Activated CD4-positive, alpha-beta T cell treated with anti-CD3 and anti-CD28 coated beads, Interleukin-2, amount 10 ng/mL, durations not matched to agents 7 days and 5 days (primary cell): ENCODE results near the gene CLASRP. TPM values are rescaled to one million over a fixed set of nuclear protein-coding genes. Genes with fewer than 3 reads are reported as not detected.
A peak's percentile ranks its signal among the peaks of the same experiment; 100 is the strongest.

ENCODE experiments used
- CTCF ChIA-PET: fragments of 350-600 bp; sonication (Branson Sonifier 250); formaldehyde crosslinking; loops from one replicate; lab custom pipeline; 2021; ENCODE audit warnings: antibody characterized with exemption; lab: Charles Lee
- POLR2A ChIA-PET: fragments of 350-600 bp; sonication (Branson Sonifier 250); formaldehyde crosslinking; loops from one replicate; lab custom pipeline; 2021; ENCODE audit warnings: antibody characterized with exemption; lab: Charles Lee
- DNase-seq: peaks from one replicate; pipeline ENCODE4 v3.0.0-alpha.2; 2020
- H3K27ac Mint-ChIP-seq: one replicate; pipeline ENCODE4 v1.8.0; 2021; ENCODE audit warnings: mild to moderate bottlenecking, moderate library complexity, mixed read lengths
- H3K27me3 Mint-ChIP-seq: one replicate; pipeline ENCODE4 v1.8.0; 2021; ENCODE audit warnings: mixed read lengths
- H3K36me3 Mint-ChIP-seq: one replicate; pipeline ENCODE4 v1.8.0; 2021; ENCODE audit warnings: low read depth, mixed read lengths
- H3K4me1 Mint-ChIP-seq: one replicate; pipeline ENCODE4 v1.8.0; 2021; ENCODE audit warnings: mixed read lengths
- H3K4me3 Mint-ChIP-seq: one replicate; pipeline ENCODE4 v1.8.0; 2021; ENCODE audit warnings: mild to moderate bottlenecking, moderate library complexity, mixed read lengths
- H3K9me3 Mint-ChIP-seq: one replicate; pipeline ENCODE4 v1.8.0; 2021; ENCODE audit warnings: mixed read lengths
- total RNA-seq, 2 experiments: library from RNA; stranded (reverse); gene quantifications; one replicate each; pipeline ENCODE4 v1.2.3, GENCODE V29; 2021

The CLASRP gene
- total RNA-seq, 2 experiments from 2014 or later: 101 to 109 TPM

- Mint-ChIP-seq H3K9me3 (no peaks in the 10 kb centered on the region), H3K36me3 (peaks cover 16% of the 10 kb centered on the region), H3K27ac (peak overlapping the region; percentile 92), H3K27me3 (no peaks in the 10 kb centered on the region), H3K4me1 (peaks cover 60% of the 10 kb centered on the region), H3K4me3 (peak overlapping the region; percentile 99)
- CTCF ChIA-PET: interaction anchor here (1.2 to 2.5 kb wide), 2 partner anchors 20 to 24 kb away, joined by 7 to 8 read pairs; no protein-coding TSS in a partner anchor
- POLR2A ChIA-PET: interaction anchor here (0.6 to 1.9 kb wide), 2 partner anchors 11 to 45 kb away, joined by 3 to 6 read pairs; no protein-coding TSS in a partner anchor
- DNase-seq: peak; percentile 24
Observed at GRCh38 chr19:45079911-45080370, 41.1 kb downstream of the CLASRP start.

- POLR2A ChIA-PET: no interaction called here
- Mint-ChIP-seq H3K36me3 (peaks cover 16% of the 10 kb centered on the region), H3K27me3 (no peaks in the 10 kb centered on the region), H3K27ac (no peak overlapping the region), H3K4me1 (peaks cover 46% of the 10 kb centered on the region), H3K4me3 (no peak overlapping the region), H3K9me3 (no peaks in the 10 kb centered on the region)
- no peak for DNase-seq
- CTCF ChIA-PET: interaction anchor here (1.1 kb wide), 1 partner anchor 60 kb away, joined by 3 read pairs; no protein-coding TSS in a partner anchor
Observed at GRCh38 chr19:45082170-45082569, 43.3 kb downstream of the CLASRP start.

GRCh38 chr19:45086480-45086879, 47.6 kb downstream of the CLASRP start:
- CTCF ChIA-PET: no interaction called here
- POLR2A ChIA-PET: no interaction called here
- no peaks in the 10 kb centered on the region for H3K27me3 Mint-ChIP-seq
- H3K9me3 Mint-ChIP-seq: peaks cover 2% of the 10 kb centered on the region
- peak overlapping the region; percentile 72 for H3K27ac Mint-ChIP-seq
- no peak overlapping the region for H3K4me3 Mint-ChIP-seq
- peaks cover 41% of the 10 kb centered on the region for H3K4me1 Mint-ChIP-seq
- DNase-seq: no peak
- H3K36me3 Mint-ChIP-seq: peaks cover 30% of the 10 kb centered on the region

GRCh38 chr19:45087531-45087930, 48.7 kb downstream of the CLASRP start:
- no peaks in the 10 kb centered on the region for H3K27me3 Mint-ChIP-seq
- peak; percentile 63 for DNase-seq
- POLR2A ChIA-PET: no interaction called here
- CTCF ChIA-PET: interaction anchor here (0.6 to 1.5 kb wide), 4 partner anchors 11 to 314 kb away, joined by 3 to 5 read pairs (median 4); no protein-coding TSS in a partner anchor
- peaks cover 38% of the 10 kb centered on the region for H3K4me1 Mint-ChIP-seq
- peak overlapping the region; percentile 72 for H3K27ac Mint-ChIP-seq
- H3K4me3 Mint-ChIP-seq: peak overlapping the region; percentile 46
- peaks cover 24% of the 10 kb centered on the region for H3K36me3 Mint-ChIP-seq
- peaks cover 2% of the 10 kb centered on the region for H3K9me3 Mint-ChIP-seq

GRCh38 chr19:45090034-45090433, 51.2 kb downstream of the CLASRP start:
- CTCF ChIA-PET: interaction anchor here (1.7 kb wide), 1 partner anchor 12 kb away, joined by 3 read pairs; the partner anchor contains the start of gene GEMIN7
- Mint-ChIP-seq H3K4me3 (no peak overlapping the region), H3K27ac (no peak overlapping the region), H3K36me3 (peaks cover 33% of the 10 kb centered on the region), H3K9me3 (peaks cover 2% of the 10 kb centered on the region), H3K27me3 (no peaks in the 10 kb centered on the region), H3K4me1 (peaks cover 55% of the 10 kb centered on the region)
- POLR2A ChIA-PET: no interaction called here
- no peak for DNase-seq

GRCh38 chr19:45090606-45091005, 51.8 kb downstream of the CLASRP start:
- H3K4me1 Mint-ChIP-seq: peaks cover 61% of the 10 kb centered on the region

GRCh38 chr19:45091031-45091923, 52.4 kb downstream of the CLASRP start:
- Mint-ChIP-seq H3K36me3 (peaks cover 33% of the 10 kb centered on the region), H3K4me1 (peaks cover 68% of the 10 kb centered on the region), H3K27ac (peak overlapping the region; percentile 97), H3K4me3 (peak overlapping the region; percentile 87), H3K27me3 (no peaks in the 10 kb centered on the region), H3K9me3 (peaks cover 2% of the 10 kb centered on the region)
- DNase-seq: peak; percentile 98
- ChIA-PET CTCF (interaction anchor here (0.6 to 2.6 kb wide), 11 partner anchors 11 to 394 kb away, joined by 3 to 14 read pairs (median 5); partner anchors contain the start of genes BLOC1S3 and TRAPPC6A), POLR2A (interaction anchor here (1.0 to 1.4 kb wide), 2 partner anchors 12 to 52 kb away, joined by 4 to 6 read pairs; partner anchors contain the start of genes CLASRP and GEMIN7)

More at GRCh38 chr19:45090606-45091005, 51.8 kb downstream of the CLASRP start:
- ChIA-PET CTCF (interaction anchor here (1.7 to 2.6 kb wide), 2 partner anchors 12 kb away, joined by 3 to 14 read pairs; partner anchors contain the start of gene GEMIN7), POLR2A (no interaction called here)
- Mint-ChIP-seq H3K27ac (no peak overlapping the region), H3K27me3 (no peaks in the 10 kb centered on the region), H3K4me3 (no peak overlapping the region), H3K9me3 (peaks cover 2% of the 10 kb centered on the region), H3K36me3 (peaks cover 33% of the 10 kb centered on the region)
- no peak for DNase-seq

- Mint-ChIP-seq H3K4me3 (peak within 1 kb of the TSS; percentile 87), H3K4me1 (peaks cover 71% of the 10 kb centered on the region), H3K36me3 (peaks cover 30% of the 10 kb centered on the region), H3K9me3 (peaks cover 2% of the 10 kb centered on the region), H3K27me3 (no peaks in the 10 kb centered on the region), H3K27ac (peak within 1 kb of the TSS; percentile 97)
- peak; percentile 95 for DNase-seq
- ChIA-PET CTCF (interaction anchor here (0.7 to 2.6 kb wide), 13 partner anchors 9 to 393 kb away, joined by 3 to 14 read pairs (median 4); partner anchors contain the start of genes BLOC1S3, GEMIN7, RELB and TRAPPC6A), POLR2A (interaction anchor here (0.6 to 1.4 kb wide), 3 partner anchors 54 to 1452 kb away, joined by 3 to 6 read pairs (median 4); partner anchors contain the start of genes BLOC1S3, CLASRP and TRAPPC6A)
Observed at GRCh38 chr19:45092747-45093678, 54.2 kb downstream of the CLASRP start, which contains the start of gene PPP1R37. PPP1R37 (plus strand) TSS chr19:45093179; CDS start chr19:45093326, 147 bp downstream.

- Mint-ChIP-seq H3K4me3 (peak overlapping the region; percentile 87), H3K9me3 (peaks cover 2% of the 10 kb centered on the region), H3K36me3 (peaks cover 30% of the 10 kb centered on the region), H3K27ac (peak overlapping the region; percentile 54), H3K27me3 (no peaks in the 10 kb centered on the region), H3K4me1 (peaks cover 72% of the 10 kb centered on the region)
- POLR2A ChIA-PET: no interaction called here
- CTCF ChIA-PET: no interaction called here
- DNase-seq: no peak
Observed at GRCh38 chr19:45094137-45094536, 55.3 kb downstream of the CLASRP start.

GRCh38 chr19:45094707-45095106, 55.9 kb downstream of the CLASRP start:
- POLR2A ChIA-PET: no interaction called here
- Mint-ChIP-seq H3K9me3 (peaks cover 2% of the 10 kb centered on the region), H3K4me1 (peaks cover 72% of the 10 kb centered on the region), H3K4me3 (peak overlapping the region; percentile 87), H3K27me3 (no peaks in the 10 kb centered on the region), H3K36me3 (peaks cover 26% of the 10 kb centered on the region), H3K27ac (peak overlapping the region; percentile 54)
- CTCF ChIA-PET: interaction anchor here (0.6 kb wide), 1 partner anchor 323 kb away, joined by 3 read pairs; no protein-coding TSS in a partner anchor
- no peak for DNase-seq

- no peak overlapping the region for H3K4me3 Mint-ChIP-seq
- CTCF ChIA-PET: interaction anchor here (0.6 kb wide), 1 partner anchor 1355 kb away, joined by 3 read pairs; no protein-coding TSS in a partner anchor
- H3K36me3 Mint-ChIP-seq: peaks cover 20% of the 10 kb centered on the region
- peaks cover 72% of the 10 kb centered on the region for H3K4me1 Mint-ChIP-seq
- H3K27ac Mint-ChIP-seq: peak overlapping the region; percentile 55
- peaks cover 2% of the 10 kb centered on the region for H3K9me3 Mint-ChIP-seq
- no peak for DNase-seq
- no peaks in the 10 kb centered on the region for H3K27me3 Mint-ChIP-seq
- POLR2A ChIA-PET: no interaction called here
Observed at GRCh38 chr19:45095496-45096413, 56.9 kb downstream of the CLASRP start.
